Stimulated activated CD4-positive, alpha-beta T cell treated with anti-CD3 and anti-CD28 coated beads, Interleukin-12 subunit alpha, Interleukin-12 subunit beta, amount 100 ng/mL, for 4 hours (primary cell): ENCODE data around the gene YKT6.

Source experiments
- DNase-seq: peaks from one replicate; pipeline ENCODE4 v3.0.0-alpha.2; 2020

The YKT6 gene

DNA sequence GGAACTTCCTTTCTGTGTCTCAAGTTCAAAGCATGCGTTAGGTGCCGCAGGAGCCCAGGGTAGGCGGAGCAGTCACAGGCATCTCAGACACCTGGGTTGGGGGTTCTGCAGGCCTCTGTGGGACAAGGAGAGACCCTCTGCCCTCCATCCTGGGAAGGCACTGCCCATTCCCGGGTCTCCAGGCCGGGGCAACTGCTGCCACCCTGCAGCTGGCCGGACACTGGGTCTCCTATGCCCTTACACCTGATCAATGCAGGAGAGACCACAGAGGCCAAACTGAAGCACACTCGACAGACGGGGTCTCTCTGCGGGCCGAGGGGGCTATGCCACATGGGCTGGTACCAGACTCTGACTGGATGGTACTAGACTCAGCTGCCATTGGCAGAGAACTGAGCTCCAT lies 36.9 kb downstream of the YKT6 start:
- no peak for DNase-seq

DNA sequence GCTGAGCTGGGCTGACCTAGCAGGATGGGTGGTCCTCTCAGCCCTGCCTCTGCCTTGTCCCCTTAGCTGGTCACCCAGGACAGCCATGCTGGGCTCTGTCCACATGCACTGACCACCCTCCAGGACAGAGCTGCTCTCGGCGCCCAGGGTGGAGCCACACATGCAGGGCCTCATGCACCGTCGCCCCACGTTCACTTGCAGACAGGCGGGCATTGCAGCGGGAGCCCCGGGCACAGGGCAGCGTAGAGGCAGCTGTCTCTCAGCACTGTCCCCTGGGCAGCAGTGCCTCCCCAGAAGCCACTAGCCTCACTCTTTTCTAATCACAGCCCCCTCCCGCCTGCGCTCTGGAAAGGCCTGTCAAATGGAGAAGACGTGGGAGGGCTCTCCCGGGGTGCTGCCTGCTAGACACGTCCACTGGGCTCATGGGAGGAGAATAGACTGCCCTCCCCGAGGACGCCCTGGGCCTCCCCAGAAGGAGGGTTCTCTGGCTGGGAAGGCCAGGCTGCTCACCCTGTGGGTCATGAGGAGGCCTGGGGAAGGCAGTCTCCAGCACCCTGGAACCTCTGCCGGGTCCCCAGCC lies 37.4 kb downstream of the YKT6 start:
- no peak for DNase-seq

DNA sequence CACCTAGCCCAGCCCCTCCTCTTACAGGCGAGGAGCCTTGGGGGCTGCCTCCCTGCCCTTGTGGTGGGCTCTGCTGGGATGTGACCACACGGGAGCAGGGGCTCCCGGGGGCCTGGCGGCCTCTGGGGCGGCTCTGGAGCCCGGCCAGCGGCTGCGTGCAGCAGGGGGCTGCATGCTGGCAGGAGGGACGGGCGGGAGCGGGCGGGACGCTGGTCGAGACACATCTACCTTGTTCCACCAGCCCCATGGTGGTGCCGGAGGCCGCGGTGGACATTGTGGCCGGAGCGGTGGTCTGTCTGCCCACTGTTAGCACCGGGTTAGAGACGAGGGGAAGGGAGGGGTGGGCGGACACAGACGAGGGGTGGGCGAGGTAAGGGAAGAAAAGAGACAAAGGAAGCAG lies 38.6 kb downstream of the YKT6 start:
- DNase-seq, result no peak

DNA sequence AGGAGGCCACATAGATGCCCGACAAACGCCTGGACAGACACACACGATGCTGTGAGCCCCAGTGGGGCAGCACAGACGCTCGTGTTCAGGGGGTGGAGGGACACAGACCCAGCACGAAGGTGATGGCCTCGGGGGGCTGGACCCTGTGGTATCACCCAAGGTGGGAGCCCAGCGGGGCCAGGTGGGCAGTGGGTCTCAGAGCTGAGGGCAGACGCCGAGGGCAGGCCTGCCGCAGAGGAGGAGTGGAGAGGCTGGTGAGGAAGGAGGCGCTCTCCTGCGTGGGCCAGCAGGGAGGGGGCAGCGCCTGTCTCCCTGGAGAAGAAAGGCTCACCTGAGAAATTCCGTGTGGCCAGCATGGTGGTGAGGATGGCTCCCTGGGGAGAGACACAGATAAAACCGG lies 39.6 kb downstream of the YKT6 start:
- no peak for DNase-seq

DNA sequence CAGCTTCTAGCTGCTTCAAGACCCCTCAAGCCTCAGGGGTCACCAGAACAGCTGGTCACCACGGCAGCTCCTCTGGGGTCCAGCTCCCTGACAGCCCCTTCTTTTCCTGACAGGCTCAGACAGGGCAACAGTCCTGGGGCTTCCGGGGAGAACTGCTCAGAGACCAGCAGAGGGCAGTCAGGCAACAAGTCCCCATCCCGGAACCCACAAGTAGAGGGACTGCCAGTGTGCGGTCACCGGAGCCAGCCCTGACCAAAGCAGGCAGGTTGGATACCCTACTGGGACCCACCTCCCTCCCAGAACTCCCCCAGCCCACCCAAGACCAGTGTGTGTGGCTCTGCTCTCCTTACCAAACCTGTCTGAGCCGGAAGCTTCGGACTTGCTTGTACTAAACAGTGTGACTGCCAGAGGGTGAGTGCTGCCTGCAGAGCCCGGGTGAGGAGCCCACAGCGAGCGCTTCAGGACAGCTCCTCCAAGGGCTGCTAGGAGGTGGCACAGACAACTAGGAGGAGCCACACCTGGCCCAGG lies 40.3 kb downstream of the YKT6 start:
- peak; percentile 54 for DNase-seq

DNA sequence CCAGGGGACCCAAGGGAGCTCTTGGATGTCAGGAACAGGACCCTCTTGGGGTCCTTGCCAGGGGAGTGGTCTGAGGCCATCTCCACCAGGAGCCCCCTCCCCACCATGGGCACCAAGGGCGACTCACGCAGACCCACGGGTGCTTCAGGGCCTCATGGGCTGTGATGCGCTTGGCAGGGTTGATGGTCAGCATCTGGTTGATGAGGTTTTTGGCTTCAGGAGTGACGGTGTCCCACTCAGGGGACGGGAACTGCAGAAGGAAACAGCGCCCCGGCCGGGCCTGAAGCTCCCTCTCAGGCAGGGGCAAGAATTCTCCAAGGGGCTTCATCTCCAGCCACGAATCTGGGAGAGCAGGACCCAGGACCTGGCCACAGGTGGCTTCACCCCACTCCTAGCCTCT lies 41.3 kb downstream of the YKT6 start:
- DNase-seq, result no peak

DNA sequence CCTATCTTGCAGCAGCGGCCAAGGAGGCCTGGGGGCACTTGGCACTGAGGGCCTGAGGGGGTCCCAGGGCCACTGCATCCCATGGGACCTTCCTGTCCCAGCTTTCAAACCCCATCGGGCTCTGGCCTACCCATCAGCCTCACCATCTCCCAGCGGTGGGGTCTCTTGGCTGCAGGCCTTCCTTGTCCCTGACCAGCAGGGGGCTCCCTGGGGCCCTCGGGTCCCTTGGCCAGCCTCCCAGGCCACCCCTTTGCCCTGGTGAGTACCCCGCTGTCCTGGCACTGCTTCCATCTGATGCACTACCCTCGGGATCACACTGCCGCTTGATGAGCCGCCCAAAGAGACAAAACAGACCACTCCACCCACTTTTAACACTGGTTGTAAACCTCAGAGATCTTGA lies 43.5 kb downstream of the YKT6 start:
- peak; percentile 41 for DNase-seq

DNA sequence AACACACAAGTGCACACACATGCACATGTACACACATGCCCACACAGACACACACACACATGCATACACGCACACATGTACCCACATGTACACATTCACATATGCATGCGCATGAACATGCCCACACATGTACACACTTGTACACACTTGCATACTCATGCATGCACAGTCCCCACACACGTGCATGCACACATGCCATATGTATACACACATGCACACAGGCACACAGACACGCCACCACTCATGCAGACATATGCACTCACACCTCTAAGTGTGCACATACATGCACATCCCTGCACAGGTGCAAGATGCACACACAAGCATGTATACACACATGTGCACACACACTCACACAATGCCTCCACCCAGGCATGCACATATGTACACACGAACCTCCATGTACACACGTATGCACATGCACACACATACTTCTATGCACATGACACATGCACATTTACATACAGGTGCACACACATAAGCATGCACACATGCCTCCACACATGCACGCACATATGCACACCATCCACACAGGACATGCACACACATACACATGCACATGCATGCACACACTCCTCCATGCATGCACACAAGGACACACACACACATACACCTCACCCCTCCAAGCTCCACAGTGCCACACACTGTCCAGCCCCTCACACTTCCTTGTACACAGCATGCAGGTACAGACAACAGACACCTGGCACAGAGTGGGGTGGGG lies 45.8 kb downstream of the YKT6 start:
- DNase-seq, result no peak

DNA sequence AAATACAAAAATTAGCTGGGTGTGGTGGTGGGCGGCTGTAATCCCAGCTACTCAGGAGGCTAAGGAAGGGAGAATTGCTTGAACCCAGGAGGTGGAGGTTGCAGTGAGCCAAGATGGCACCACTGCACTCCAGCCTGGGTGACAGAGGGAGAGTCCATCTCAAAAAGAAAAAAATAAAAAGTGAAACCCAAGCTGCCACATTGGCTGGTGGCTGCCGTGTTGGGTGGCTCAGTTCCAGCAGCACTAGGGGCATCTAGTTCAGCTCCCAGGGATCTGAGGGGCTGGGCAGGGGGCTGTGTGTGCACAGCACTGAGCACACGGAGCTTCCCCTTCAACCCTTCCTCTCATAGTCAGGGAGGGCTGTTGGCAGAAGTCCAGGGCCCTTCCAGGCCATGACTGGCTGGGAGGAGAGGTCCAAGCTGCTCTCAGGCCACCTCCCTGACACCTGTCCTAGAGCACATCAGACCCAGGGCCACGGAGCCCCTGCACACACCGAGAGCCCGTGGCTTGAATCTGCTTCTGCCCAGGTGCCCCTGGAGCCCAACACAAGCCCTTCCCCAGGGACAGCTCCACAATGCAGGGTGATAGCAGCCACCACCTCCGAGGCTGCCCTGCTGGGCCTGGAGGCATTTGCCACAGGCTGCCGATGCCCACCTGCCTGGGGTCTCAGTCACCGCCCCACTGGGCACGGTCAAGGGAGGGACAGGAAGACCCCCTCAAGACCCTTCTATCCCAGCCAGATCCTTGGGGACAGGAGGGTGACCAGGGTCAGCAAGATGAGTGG lies 47.3 kb downstream of the YKT6 start:
- DNase-seq, result no peak

DNA sequence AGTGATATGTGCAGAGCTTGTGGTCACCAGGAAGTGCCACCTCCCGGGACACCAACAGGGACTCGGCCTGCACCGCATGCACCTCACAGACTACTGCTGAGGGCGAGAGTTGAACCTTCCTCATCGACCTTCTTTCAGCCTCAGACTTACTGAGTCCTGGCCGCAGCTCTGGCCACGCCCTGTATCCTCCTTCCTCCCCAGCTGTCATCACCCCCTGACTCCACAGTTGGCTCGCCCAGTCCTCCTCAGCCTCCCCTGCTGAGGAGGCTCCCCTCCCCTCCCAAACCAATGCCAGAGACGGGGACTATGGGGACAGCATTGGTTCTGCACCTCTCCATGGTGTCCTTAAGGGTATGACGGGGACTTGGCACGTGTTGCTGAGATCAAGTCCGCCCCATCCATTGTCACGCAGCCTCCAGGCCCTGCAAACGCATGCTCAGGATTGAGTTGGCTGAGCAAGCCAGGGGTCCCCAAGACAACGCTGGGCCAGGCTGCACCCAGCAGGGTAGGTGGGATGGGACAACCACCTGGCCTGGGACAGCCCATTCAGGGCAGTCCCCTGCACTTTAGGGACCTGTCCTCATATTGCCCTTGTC lies 49.0 kb downstream of the YKT6 start:
- no peak for DNase-seq

DNA sequence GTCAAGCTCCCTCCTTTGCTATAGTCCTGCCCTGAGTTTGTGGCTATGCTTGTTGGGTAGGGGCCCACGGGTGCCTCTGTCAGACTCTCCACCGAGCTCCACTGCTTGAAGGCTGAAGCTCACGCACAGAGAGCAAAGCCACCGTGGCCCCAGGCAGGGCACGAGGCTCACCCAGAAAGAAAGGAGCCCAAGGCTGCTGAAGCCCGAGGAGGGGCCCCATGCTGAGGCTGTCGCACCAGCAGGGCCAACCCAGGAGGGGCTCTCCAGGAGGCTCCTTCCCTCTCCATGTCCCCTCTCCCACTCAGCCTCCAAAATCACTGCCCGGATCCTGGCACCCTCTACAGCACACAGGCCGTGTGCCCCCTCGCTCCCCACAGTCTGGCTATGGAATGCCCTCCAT lies 50.5 kb downstream of the YKT6 start:
- no peak for DNase-seq

DNA sequence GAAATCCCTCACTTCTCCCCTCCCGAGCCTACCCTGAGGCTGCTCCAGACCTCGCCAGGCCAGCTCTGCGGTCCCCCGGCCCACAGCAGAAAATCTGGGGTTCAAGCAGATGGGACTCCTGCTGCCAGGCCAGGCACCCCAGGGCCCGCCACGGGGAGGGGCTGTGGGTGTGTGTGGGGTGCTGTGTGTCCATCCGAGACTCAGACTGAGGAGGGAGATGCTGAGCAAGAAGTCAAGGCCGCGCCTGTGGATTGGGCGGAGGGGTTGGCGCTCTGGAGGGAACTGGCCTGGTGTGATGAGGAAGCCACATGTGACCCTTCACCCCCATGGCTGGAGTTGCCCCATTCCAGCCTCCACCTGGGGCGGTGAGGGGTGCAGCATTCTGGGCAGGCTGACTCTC lies 51.1 kb downstream of the YKT6 start:
- no peak for DNase-seq

DNA sequence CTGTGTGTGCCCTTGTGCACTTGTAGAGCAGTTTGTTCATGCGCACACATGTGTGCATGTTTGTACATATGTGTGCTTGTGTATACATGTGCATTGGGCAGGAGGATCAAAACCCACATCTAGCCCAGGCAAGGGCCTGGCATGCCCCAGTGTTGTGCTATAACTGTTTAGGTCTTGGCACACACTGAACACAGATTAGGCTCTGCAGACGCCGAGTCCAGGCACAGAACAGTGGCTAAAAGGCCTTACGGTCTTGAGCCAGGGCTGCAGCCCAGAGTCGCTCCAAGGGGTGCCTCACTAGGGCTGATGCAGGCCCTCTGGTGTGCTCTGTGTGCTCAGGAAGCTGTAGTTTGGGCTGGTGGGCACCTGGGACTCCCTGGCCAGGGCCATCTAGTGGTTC lies 55.7 kb downstream of the YKT6 start:
- no peak for DNase-seq

DNA sequence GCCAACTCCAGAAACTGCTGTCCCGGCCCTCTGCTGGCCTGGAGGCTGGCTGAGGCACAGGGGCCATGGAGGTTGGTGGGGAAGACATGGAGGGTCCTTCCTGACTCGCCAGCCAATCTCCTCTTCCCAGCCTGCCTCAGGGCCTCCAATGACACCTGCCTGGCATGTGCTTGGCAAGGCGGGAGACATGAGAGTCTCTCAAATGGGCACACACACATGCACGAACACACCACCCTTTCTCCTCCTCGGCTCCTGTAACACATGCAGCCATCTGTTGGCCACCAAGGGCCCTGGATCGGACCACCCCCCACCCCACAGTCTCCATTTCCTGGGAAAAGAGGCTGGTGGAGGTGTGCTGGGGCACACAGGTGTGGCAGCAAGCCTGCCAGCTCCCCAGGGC lies 56.4 kb downstream of the YKT6 start:
- DNase-seq, result no peak

DNA sequence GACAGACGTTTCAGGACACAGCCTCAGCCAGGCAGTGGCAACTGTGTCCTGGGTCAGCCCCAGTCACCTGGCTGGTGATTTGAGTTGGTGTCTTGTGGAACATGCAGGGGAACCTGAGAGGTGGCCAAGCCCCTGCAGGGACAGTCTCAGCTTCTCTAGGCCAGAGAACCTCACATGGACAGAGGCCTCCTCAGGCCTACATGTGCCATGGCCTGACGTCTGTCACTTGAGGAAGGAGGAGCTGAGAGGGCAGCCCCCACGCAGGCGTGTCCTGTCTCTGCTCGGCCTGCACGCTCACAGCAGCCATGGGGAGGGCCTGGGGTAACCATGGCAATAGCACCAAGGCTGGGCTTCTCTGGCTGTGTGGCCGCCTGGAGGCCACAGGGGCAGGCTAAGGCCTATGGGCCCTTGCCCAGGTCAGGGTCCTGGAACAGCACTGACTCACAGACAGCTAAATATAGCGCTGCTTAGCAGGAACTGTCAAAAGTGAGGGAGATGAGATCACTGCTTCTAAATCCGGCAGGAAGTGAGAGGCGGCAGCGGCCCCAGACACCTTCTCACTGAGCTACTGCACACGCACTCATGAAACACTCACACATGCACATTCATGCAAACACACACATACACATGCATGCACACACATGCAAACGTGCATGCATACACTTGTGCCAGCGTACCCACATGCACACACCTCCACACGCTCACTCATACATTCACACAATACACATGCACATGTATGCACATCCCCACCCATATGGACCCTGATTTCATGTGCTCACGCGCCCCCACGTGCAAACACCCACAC lies 57.0 kb downstream of the YKT6 start:
- DNase-seq, result peak; percentile 66

DNA sequence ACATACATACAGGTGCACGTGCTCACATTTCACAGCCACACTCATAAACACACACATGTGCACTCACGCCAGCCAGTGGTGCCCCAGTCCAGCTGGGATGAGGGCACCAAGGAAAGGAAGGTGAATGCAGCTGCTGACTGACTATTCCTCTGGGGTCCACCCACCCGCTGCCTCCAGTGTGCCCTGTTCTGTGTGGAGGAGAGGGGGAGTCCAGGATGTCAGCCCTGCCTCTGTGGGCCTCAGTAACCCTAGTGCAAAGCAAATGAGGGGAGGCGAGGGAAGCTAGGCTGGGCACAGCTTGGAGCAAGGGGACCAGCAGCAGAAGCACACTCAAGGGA lies 57.6 kb downstream of the YKT6 start:
- DNase-seq, result peak; percentile 18

DNA sequence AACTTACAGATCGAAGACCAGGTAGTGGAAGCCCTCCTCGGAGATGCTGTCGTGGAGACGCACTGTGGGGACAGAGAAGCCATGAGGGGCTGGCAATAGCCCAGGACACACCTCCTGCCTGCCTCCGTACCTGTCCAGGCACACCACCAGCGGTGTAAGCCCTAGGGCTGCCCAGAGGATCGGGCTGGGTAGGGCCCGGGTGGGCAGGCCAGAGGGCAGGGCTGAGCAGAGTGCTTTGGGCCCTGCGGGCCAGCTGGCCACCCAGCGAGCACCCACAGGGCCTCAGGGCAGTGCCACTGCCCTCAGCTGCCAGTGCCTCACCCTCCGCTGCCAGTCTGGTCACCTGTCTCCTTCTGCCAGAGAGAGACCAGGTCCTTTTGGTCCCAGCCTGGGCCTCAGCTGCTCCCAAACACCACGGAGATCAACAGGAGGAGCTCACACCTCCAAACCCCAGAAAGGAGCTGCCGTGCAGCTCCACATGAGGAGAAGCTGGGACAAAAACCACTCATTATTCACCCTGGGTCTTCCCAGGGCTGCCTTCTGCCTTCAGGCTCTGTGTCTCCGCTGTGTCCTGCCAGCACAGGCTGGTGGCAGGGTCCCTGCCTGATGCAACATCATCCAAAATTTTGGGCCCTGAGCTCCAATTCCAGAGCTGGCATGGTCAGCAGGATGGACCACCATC lies 58.2 kb downstream of the YKT6 start:
- no peak for DNase-seq

DNA sequence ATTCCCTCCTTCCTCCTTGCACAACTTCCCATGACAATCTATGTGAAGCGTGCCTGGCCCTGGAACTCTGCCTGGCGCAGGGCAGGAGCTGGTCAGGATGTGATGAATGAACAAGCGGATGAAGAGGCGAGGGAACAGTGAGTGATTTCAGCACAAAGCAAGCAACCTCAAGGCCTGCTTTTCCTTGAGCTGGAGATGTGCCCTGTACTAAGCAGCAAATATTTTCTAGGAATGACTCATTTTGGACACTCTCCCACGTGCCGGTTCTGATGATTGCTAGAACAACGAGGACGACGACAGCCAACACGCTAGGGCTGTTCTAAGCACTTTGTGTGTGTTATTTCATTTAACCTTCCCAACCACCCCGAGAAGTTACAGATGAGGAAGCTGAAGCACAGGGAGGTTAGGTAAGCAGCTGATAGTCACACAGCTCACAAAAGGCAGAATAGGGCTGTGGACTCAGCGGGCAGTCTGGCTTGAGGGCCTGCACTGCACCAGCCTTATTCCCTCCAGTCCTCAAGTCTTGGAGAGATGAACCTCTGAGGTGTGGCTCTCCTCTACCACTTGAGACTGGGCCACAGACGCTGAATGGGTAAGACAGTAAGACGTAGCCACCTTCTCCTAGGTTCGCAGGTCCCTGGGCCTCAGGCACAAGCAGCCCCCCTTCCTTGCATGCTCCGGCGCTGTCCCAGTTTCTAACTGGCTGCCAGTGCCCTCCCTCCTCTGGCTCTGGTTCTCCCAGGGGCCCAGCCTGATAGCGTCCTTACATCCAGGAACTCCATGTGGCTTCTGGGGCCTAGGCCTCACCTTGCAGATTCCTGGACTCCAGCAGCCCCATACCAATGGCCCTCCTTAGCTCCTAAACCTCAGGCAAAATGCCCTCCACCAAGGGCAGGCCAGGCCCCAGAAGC lies 59.0 kb downstream of the YKT6 start:
- no peak for DNase-seq

DNA sequence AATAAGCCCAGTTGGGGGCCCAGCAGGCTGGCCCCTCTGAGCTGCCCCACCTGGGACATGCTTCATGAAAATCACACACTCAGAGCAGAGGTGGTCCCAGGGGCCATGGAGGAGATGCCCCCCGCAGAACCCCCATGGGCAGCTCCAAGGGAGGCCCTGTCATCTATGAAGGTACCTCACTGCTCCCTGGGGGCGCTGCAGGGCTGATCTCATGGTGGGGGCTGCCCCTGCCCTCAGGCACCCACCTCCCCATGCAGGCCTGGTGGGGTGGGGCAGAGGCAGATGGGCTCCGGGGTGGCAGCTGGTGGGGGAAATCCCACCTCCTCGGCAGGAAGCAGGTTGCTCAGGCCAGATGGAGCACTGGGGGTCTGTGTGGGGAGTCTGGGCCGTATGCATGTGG lies 60.5 kb downstream of the YKT6 start:
- DNase-seq, result no peak

DNA sequence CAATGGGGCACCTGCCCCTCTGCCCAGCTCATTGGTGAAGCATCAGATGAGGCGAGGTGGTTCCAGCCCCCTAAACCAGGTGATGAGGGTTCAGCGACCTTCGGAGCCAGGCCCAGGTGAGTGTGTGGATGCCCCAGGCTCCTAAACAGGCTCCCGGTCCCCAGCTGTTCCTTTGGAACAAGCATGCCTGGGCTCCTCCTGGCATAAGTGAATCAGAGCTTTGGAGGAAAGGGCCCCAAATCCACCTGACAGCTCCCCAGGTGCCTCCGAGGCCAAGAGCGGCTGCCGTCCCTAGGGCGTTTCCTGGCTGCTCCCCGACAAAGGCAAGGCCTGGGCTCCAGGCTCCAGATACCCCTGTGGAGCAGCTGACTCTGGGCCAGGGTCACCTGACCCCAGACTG lies 61.3 kb downstream of the YKT6 start:
- no peak for DNase-seq
